ENCODE data around the gene PEX5L. TPM values are rescaled to one million over a fixed set of nuclear protein-coding genes. Genes with fewer than 3 reads are reported as not detected.
A peak's percentile ranks its signal among the peaks of the same experiment; 100 is the strongest.

Gene PEX5L
- total RNA-seq, 1 donor from 2014 or later: 0.78 TPM

GRCh38 chr3:179772297-179772696 lies 264.4 kb downstream of the PEX5L start:
- Histone ChIP-seq H3K4me3 (no peak overlapping the region), H3K36me3 (peaks cover 8% of the 10 kb centered on the region), H3K4me1 (peaks cover 3% of the 10 kb centered on the region), H3K9me3 (no peaks in the 10 kb centered on the region), H3K27me3 (no peaks in the 10 kb centered on the region), H3K27ac (no peak overlapping the region)
- intact Hi-C loops (cut with DNase I): no loop called here
- DNase-seq (no peak), ATAC-seq (no peak)
- no peak for TF ChIP-seq CTCF (IDR thresholded peaks at IDR 0.05)

- H3K4me1 ChIP-seq: peaks cover 3% of the 10 kb centered on the region
- peaks cover 13% of the 10 kb centered on the region for H3K36me3 ChIP-seq
- H3K4me3 ChIP-seq: no peak overlapping the region
- intact Hi-C loops (cut with DNase I): no loop called here
- H3K27me3 ChIP-seq: no peaks in the 10 kb centered on the region
- ATAC-seq: peak; percentile 60
- H3K9me3 ChIP-seq: no peaks in the 10 kb centered on the region
- DNase-seq: no peak
- H3K27ac ChIP-seq: no peak overlapping the region
- TF ChIP-seq CTCF (IDR thresholded peaks at IDR 0.05): no peak
These were observed 264.9 kb downstream of the PEX5L start for GRCh38 chr3:179771797-179772196.

- no peak for DNase-seq
- no peak overlapping the region for H3K27ac ChIP-seq
- no peaks in the 10 kb centered on the region for H3K27me3 ChIP-seq
These were observed 267.1 kb downstream of the PEX5L start for GRCh38 chr3:179769411-179770247.

GRCh38 chr3:179768080-179768479 lies 268.7 kb downstream of the PEX5L start:
- Histone ChIP-seq H3K4me1 (peaks cover 3% of the 10 kb centered on the region), H3K4me3 (no peak overlapping the region), H3K27ac (no peak overlapping the region), H3K36me3 (peaks cover 40% of the 10 kb centered on the region), H3K9me3 (no peaks in the 10 kb centered on the region), H3K27me3 (no peaks in the 10 kb centered on the region)
- intact Hi-C loops (cut with DNase I): no loop called here
- ATAC-seq (peak; percentile 27), DNase-seq (no peak)
- no peak for TF ChIP-seq CTCF (IDR thresholded peaks at IDR 0.05)

More at GRCh38 chr3:179769411-179770247, 267.1 kb downstream of the PEX5L start:
- TF ChIP-seq CTCF (IDR thresholded peaks at IDR 0.05): no peak
- intact Hi-C loops (cut with DNase I): no loop called here
- ATAC-seq: no peak
- Histone ChIP-seq H3K9me3 (no peaks in the 10 kb centered on the region), H3K36me3 (peaks cover 32% of the 10 kb centered on the region), H3K4me1 (peaks cover 3% of the 10 kb centered on the region), H3K4me3 (no peak overlapping the region)

DNA sequence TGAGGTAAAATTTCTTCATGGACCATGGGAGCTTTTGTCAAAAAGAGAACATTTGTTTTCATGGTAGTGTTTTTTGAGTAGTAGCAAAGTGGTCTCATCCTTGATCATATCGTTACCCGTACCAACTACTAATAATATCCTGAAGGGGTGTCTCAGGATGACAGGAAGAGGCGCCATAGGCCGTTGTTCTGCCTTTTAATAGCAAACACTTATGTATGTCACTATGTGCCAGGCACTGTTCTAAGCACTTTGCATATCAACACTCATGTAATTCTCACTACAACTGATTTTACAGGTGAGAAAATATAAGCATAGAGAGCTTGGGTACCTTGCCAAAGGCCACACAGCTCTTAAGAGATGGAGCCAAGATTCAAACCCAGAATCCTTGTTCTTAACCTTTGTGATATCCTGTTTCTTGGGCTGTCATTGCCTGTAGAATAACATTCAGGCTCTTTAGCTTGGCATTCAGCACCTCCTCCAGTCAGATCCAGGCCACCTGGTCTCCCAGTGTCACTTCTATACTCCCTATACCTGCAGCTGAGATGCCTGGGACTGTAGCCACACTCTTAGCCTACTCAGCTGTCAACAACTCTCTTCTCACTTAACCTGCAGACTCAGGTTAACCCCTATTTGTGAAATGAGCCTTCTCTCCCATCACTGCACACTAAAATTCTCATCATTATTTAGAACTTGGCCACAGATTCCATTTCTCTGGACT lies 270.2 kb downstream of the PEX5L start:
- H3K9me3 ChIP-seq: no peaks in the 10 kb centered on the region
- no peak for ATAC-seq
- no peak for TF ChIP-seq CTCF (IDR thresholded peaks at IDR 0.05)
- no peak for DNase-seq
- intact Hi-C loops (cut with DNase I): no loop called here
- no peaks in the 10 kb centered on the region for H3K27me3 ChIP-seq
- no peaks in the 10 kb centered on the region for H3K4me1 ChIP-seq
- H3K27ac ChIP-seq: no peak overlapping the region
- H3K36me3 ChIP-seq: peaks cover 46% of the 10 kb centered on the region
- no peak overlapping the region for H3K4me3 ChIP-seq

Data from upper lobe of right lung (tissue), 1 donor.